HepG2 (cell line): ENCODE measurements around the gene ARHGAP4. TPM values are rescaled to one million over a fixed set of nuclear protein-coding genes. Genes with fewer than 3 reads are reported as not detected.

Experiments used
- CREB1 ChIP-seq, 2 experiments: fragments of 450-650 bp in 1 of 2; IDR thresholded peaks; 2 replicates each; pipeline ENCODE4 v1.6.1; 2016 to 2017; ENCODE audit warnings: control low read depth in 1 of 2, mild to moderate bottlenecking in 1 of 2, missing compliant biosample characterization in 1 of 2, missing genetic modification characterization in 1 of 2
- EP300 ChIP-seq, 3 experiments: sonication (generic) in 1 of 3; formaldehyde crosslinking in 1 of 3; IDR thresholded peaks; 2 replicates each; pipeline versions ENCODE4 v1.5.1 to v1.6.1; 2011 to 2020; ENCODE audit warnings: low read depth in 2 of 3, low read length in 2 of 3, borderline replicate concordance in 1 of 3, improper control_type of control experiment in 1 of 3, mild to moderate bottlenecking in 1 of 3, missing genetic modification reagents in 1 of 3, moderate library complexity in 1 of 3
- FLYWCH1 ChIP-seq: sonication (generic); formaldehyde crosslinking; IDR thresholded peaks from 2 replicates; pipeline ENCODE4 v1.8.1; 2023; ENCODE audit warnings: mild to moderate bottlenecking, missing genetic modification reagents
- FOXA1 ChIP-seq, 2 experiments: fragments of 450-650 bp in 1 of 2; sonication (generic) in 1 of 2; formaldehyde crosslinking in 1 of 2; IDR thresholded peaks; 2 replicates each; pipeline versions ENCODE4 v1.4.0 to v1.6.1; 2016 to 2020; ENCODE audit warnings: missing genetic modification reagents in 1 of 2
- FOXA3 ChIP-seq: IDR thresholded peaks from 2 replicates; pipeline ENCODE4 v1.6.1; 2016; ENCODE audit warnings: missing genetic modification reagents, missing compliant biosample characterization
- HNRNPL ChIP-seq: fragments of 200-400 bp; formaldehyde crosslinking; IDR thresholded peaks from 2 replicates; pipeline ENCODE4 v1.6.1; 2017; ENCODE audit warnings: mild to moderate bottlenecking, low read depth, low read length
- IRF1 ChIP-seq: sonication (generic); formaldehyde crosslinking; IDR thresholded peaks from 2 replicates; pipeline ENCODE4 v1.4.0; 2020; ENCODE audit warnings: low read depth, mild to moderate bottlenecking, missing genetic modification reagents
- PTBP1 ChIP-seq: fragments of 200-400 bp; formaldehyde crosslinking; IDR thresholded peaks from 2 replicates; pipeline ENCODE4 v1.6.1; 2018; ENCODE audit warnings: low read length, low read depth; ENCODE audit not compliant: poor library complexity, severe bottlenecking
- SNAI1 ChIP-seq: sonication (generic); formaldehyde crosslinking; IDR thresholded peaks from 2 replicates; pipeline ENCODE4 v1.5.0; 2020; ENCODE audit warnings: mild to moderate bottlenecking, missing genetic modification reagents, borderline replicate concordance
- TARDBP ChIP-seq: sonication (generic); formaldehyde crosslinking; IDR thresholded peaks from 2 replicates; pipeline ENCODE4 v1.8.0; 2022; ENCODE audit warnings: mild to moderate bottlenecking, missing genetic modification reagents
- ZBTB2 ChIP-seq: sonication (generic); formaldehyde crosslinking; IDR thresholded peaks from 2 replicates; pipeline ENCODE4 v1.8.0; 2022; ENCODE audit warnings: low read depth, missing genetic modification reagents
- ZBTB20 ChIP-seq: sonication (generic); formaldehyde crosslinking; IDR thresholded peaks from 2 replicates; pipeline ENCODE4 v1.8.1; 2023; ENCODE audit warnings: missing genetic modification reagents, low read depth, mild to moderate bottlenecking, borderline replicate concordance
- ZC3H4 ChIP-seq: sonication (generic); formaldehyde crosslinking; IDR thresholded peaks from 2 replicates; pipeline ENCODE4 v1.4.0; 2020; ENCODE audit warnings: missing genetic modification reagents, borderline replicate concordance
- ZNF142 ChIP-seq: sonication (generic); formaldehyde crosslinking; IDR thresholded peaks from 2 replicates; pipeline ENCODE4 v1.4.0; 2020; ENCODE audit warnings: missing genetic modification reagents
- ZNF501 ChIP-seq: sonication (generic); formaldehyde crosslinking; IDR thresholded peaks from 2 replicates; pipeline ENCODE4 v1.5.1; 2020; ENCODE audit warnings: mild to moderate bottlenecking, moderate library complexity, missing genetic modification reagents
- ZNF678 ChIP-seq: sonication (generic); formaldehyde crosslinking; IDR thresholded peaks from 2 replicates; pipeline ENCODE4 v1.4.0; 2020; ENCODE audit warnings: mild to moderate bottlenecking, missing genetic modification reagents
- polyA plus RNA-seq, 8 experiments: library from polyadenylated mRNA; depleted of rRNA in 3 of 8; stranded (reverse) in 7 of 8; unstranded in 1 of 8; fragments of >200 nt; fragmentation: Illumina TruSeq in 4 of 8; extraction: Trizol in 4 of 8; gene quantifications; 2 replicates each; pipeline versions ENCODE4 v1.2.1 to v1.2.3, GENCODE V29; 2011 to 2016; ENCODE audit warnings: low read depth in 4 of 8, missing spikeins in 1 of 8, mixed read lengths in 1 of 8; ENCODE audit not compliant: insufficient read depth in 1 of 8
- total RNA-seq, 5 experiments: library from RNA; depleted of rRNA; stranded (reverse); fragments of >200 nt; fragmentation: Illumina TruSeq; extraction: Trizol; gene quantifications; 2 replicates each; pipeline ENCODE4 v1.2.3, GENCODE V29; 2016; ENCODE audit warnings: low read depth in 1 of 5
- TF ChIP-seq, protein P1 (sequence below): sonication (generic); formaldehyde crosslinking; conservative IDR thresholded peaks from 2 replicates; pipeline ENCODE4 v1.4.0; 2020; ENCODE audit warnings: missing genetic modification reagents

Gene ARHGAP4
- total and polyA plus RNA-seq, 2 of the 13 experiments (the other 11 are each of a cell fraction or from before 2014, with no cell fraction given): 0.57 to 0.64 TPM

DNA sequence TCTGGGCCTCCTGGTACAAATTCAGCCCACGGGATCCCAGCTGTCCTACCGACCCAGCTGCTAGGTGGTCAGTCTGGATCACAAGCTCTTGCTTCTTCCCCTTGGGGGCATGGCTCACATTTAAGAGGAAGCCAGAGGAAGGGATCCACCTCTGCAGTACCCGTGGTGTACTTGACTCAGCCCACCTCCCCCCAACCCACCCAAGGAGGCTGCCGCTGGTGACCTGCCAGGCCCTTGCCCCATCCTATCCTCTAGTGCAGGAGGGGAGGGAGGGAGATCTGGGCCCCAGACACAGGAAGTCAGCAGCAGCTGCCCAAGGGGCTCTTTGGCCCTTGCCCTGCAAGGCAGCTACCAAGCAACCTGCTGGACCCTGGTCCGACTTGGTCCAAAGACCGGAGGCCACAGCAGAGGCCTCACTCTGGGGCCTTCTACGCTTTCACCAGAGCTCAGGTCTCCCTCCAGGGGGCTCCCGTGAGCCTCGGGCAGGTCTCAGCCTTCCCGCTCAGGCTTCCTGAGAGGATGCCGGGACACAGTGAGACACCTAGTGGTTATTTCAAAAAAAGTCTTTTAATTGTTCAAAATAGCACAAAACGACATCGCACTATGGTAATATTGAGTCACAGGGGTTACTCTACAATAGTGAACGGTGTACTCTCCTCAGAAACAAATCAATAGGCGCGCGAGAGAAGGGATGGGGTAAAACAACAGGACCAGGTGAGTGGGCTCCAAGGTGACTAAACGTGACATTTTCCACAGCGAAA lies 21.1 kb upstream of the ARHGAP4 start (continued):
- TF ChIP-seq ZBTB20 (CRISPR knock-in tag) (no peak), FOXA1 (IDR thresholded peaks at IDR 0.05) (no peak), FOXA1 (CRISPR knock-in tag; IDR thresholded peaks at IDR 0.05) (no peak), ZC3H4 (CRISPR knock-in tag) (no peak), TARDBP (CRISPR knock-in tag) (no peak), CREB1 (IDR thresholded peaks at IDR 0.05) (no peak), CREB1 (CRISPR knock-in tag; IDR thresholded peaks at IDR 0.05) (peak; percentile 37; the same call in 1 of the 2 replicates), FOXA3 (CRISPR knock-in tag) (0 out of 2 replicates have a peak, but pooled peaks have one; percentile 24), ZNF142 (CRISPR knock-in tag) (no peak), ZBTB2 (CRISPR knock-in tag) (no peak), SNAI1 (CRISPR knock-in tag) (no peak), ZNF678 (CRISPR knock-in tag) (no peak), ZNF501 (peak; percentile 33; the same call in 1 of the 2 replicates), IRF1 (CRISPR knock-in tag) (no peak), FLYWCH1 (CRISPR knock-in tag) (no peak), PTBP1 (no peak), EP300 (IDR thresholded peaks at IDR 0.05; ENCODE audit: low read depth in 2 of 2, low read length in 2 of 2) (peak in 1 of 2 experiments; percentile 38; a peak in 1 of 4 replicates), EP300 (CRISPR knock-in tag; IDR thresholded peaks at IDR 0.05; ENCODE audit: borderline replicate concordance) (no peak), HNRNPL (peak; percentile 78; the same call in 1 of the 2 replicates)
- TF ChIP-seq, protein P1, sequence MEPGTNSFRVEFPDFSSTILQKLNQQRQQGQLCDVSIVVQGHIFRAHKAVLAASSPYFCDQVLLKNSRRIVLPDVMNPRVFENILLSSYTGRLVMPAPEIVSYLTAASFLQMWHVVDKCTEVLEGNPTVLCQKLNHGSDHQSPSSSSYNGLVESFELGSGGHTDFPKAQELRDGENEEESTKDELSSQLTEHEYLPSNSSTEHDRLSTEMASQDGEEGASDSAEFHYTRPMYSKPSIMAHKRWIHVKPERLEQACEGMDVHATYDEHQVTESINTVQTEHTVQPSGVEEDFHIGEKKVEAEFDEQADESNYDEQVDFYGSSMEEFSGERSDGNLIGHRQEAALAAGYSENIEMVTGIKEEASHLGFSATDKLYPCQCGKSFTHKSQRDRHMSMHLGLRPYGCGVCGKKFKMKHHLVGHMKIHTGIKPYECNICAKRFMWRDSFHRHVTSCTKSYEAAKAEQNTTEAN (CRISPR knock-in tag): peak; percentile 62; the same call in 1 of the 2 replicates
